OCI-LY7 (cell line): ENCODE measurements around the gene POPDC2.

Source experiments
- CTCF ChIP-seq: fragments of 200-600 bp; sonication (generic); conservative IDR thresholded peaks from 2 replicates; pipeline ENCODE4 v1.5.1; 2014; ENCODE audit warnings: mild to moderate bottlenecking, antibody characterized with exemption, low read length, moderate library complexity, mixed read lengths
- EZH2phosphoT487 ChIP-seq: fragments of 200-600 bp; sonication (generic); IDR thresholded peaks from 2 replicates; pipeline ENCODE4 v1.6.1; 2018; ENCODE audit warnings: low read depth, borderline replicate concordance, mild to moderate bottlenecking, mixed run types, antibody characterized with exemption, low read length, moderate library complexity, mixed read lengths

- peak; percentile 82 for TF ChIP-seq CTCF
- TF ChIP-seq EZH2phosphoT487: no peak
These were observed 20.9 kb upstream of the POPDC2 start for GRCh38 chr3:119681279-119681678.
